ENCODE data around the gene VPS25. TPM values are rescaled to one million over a fixed set of nuclear protein-coding genes. Genes with fewer than 3 reads are reported as not detected.
"Not testable (repeated sequence)": the region's sequence is repeated elsewhere in the genome, so short reads cannot be mapped to it uniquely, and the experiment has no call there.

VPS25 gene
- total and polyA plus RNA-seq, 5 donors from 2014 or later: 29.4 to 73.3 (median 71.2) TPM

GRCh38 chr17:42759982-42760651 is 13.1 kb upstream of the VPS25 start:
- Mint-ChIP-seq H3K27ac (no peak overlapping the region), H3K4me3 (peak overlapping the region in 3 of 4 donors; percentile 16 to 83 (median 63)), H3K36me3 (no peaks in the 10 kb centered on the region), H3K9me3 (peaks cover 0 to 3% (median 0%) of the 10 kb centered on the region in 7 donors), H3K27me3 (peaks cover 70% of the 10 kb centered on the region), H3K4me1 (peaks cover 0 to 16% (median 11%) of the 10 kb centered on the region in 4 donors)
- H3K4me3 ChIP-seq (ENCODE audit: low read depth, low read length): no peak overlapping the region
- no peak overlapping the region for H3K27ac ChIP-seq (ENCODE audit: insufficient read depth, low read length, poor library complexity, severe bottlenecking)
- H3K9me3 ChIP-seq (ENCODE audit: control insufficient read depth in 2 of 2, low read length in 2 of 2): no peaks in the 10 kb centered on the region
- DNase-seq (no peak), ATAC-seq (ENCODE audit: low read depth in 2 of 2) (peak in 1 of 2 donors; percentile 24)
- peaks cover 14% of the 10 kb centered on the region for H3K4me1 ChIP-seq (ENCODE audit: control insufficient read depth, insufficient read depth, low read length, poor library complexity, severe bottlenecking)
- no peaks in the 10 kb centered on the region for H3K36me3 ChIP-seq (ENCODE audit: control insufficient read depth, insufficient read depth, low read length)
- H3K27me3 ChIP-seq (ENCODE audit: control insufficient read depth, insufficient read depth, low read length): peaks cover 27% of the 10 kb centered on the region

GRCh38 chr17:42760652-42761581 is 12.3 kb upstream of the VPS25 start, which contains the start of gene RAMP2:
RAMP2 (plus strand) TSS chr17:42761227; CDS start chr17:42761262, 35 bp downstream.
- peaks cover 14% of the 10 kb centered on the region for H3K4me1 ChIP-seq (ENCODE audit: control insufficient read depth, insufficient read depth, low read length, poor library complexity, severe bottlenecking)
- H3K4me1 Mint-ChIP-seq: peaks cover 0 to 16% (median 11%) of the 10 kb centered on the region in 4 donors
- H3K27me3 Mint-ChIP-seq: peaks cover 63% of the 10 kb centered on the region
- peaks cover 24% of the 10 kb centered on the region for H3K27me3 ChIP-seq (ENCODE audit: control insufficient read depth, insufficient read depth, low read length)
- no peaks in the 10 kb centered on the region for H3K36me3 ChIP-seq (ENCODE audit: control insufficient read depth, insufficient read depth, low read length)
- H3K4me3 ChIP-seq (ENCODE audit: low read depth, low read length): no peak within 1 kb of the TSS
- H3K36me3 Mint-ChIP-seq: no peaks in the 10 kb centered on the region
- H3K9me3 ChIP-seq (ENCODE audit: control insufficient read depth in 2 of 2, low read length in 2 of 2): no peaks in the 10 kb centered on the region
- ATAC-seq (ENCODE audit: low read depth in 2 of 2) (peak in 1 of 2 donors; percentile 33), DNase-seq (no peak)
- H3K4me3 Mint-ChIP-seq: peak within 1 kb of the TSS; percentile 15 to 83 (median 60)
- H3K9me3 Mint-ChIP-seq: peaks cover 0 to 3% (median 0%) of the 10 kb centered on the region in 7 donors
- H3K27ac Mint-ChIP-seq: no peak within 1 kb of the TSS
- no peak within 1 kb of the TSS for H3K27ac ChIP-seq (ENCODE audit: insufficient read depth, low read length, poor library complexity, severe bottlenecking)

GRCh38 chr17:42761638-42762037 is 11.6 kb upstream of the VPS25 start:
- ATAC-seq (ENCODE audit: low read depth in 2 of 2): no peak
- Mint-ChIP-seq H3K27ac (no peak overlapping the region), H3K36me3 (no peaks in the 10 kb centered on the region), H3K9me3 (peaks cover 0 to 3% (median 0%) of the 10 kb centered on the region in 7 donors), H3K27me3 (peaks cover 58% of the 10 kb centered on the region), H3K4me3 (peak overlapping the region in 2 of 4 donors; percentile 15 to 52), H3K4me1 (peaks cover 0 to 16% (median 11%) of the 10 kb centered on the region in 4 donors)
- Histone ChIP-seq H3K27me3 (ENCODE audit: control insufficient read depth, insufficient read depth, low read length) (peaks cover 26% of the 10 kb centered on the region), H3K36me3 (ENCODE audit: control insufficient read depth, insufficient read depth, low read length) (no peaks in the 10 kb centered on the region), H3K27ac (ENCODE audit: insufficient read depth, low read length, poor library complexity, severe bottlenecking) (no peak overlapping the region), H3K4me3 (ENCODE audit: low read depth, low read length) (no peak overlapping the region), H3K9me3 (ENCODE audit: control insufficient read depth in 2 of 2, low read length in 2 of 2) (no peaks in the 10 kb centered on the region), H3K4me1 (ENCODE audit: control insufficient read depth, insufficient read depth, low read length, poor library complexity, severe bottlenecking) (peaks cover 14% of the 10 kb centered on the region)
- DNase-seq: no peak

GRCh38 chr17:42766124-42766523 is 7.1 kb upstream of the VPS25 start:
- Mint-ChIP-seq H3K27ac (no peak overlapping the region), H3K27me3 (peaks cover 42% of the 10 kb centered on the region), H3K4me3 (no peak overlapping the region), H3K4me1 (peaks cover 0 to 12% (median 8%) of the 10 kb centered on the region in 4 donors), H3K36me3 (no peaks in the 10 kb centered on the region), H3K9me3 (peaks cover 0 to 2% (median 0%) of the 10 kb centered on the region in 7 donors)
- ATAC-seq (ENCODE audit: low read depth in 2 of 2) (no peak), DNase-seq (no peak)
- Histone ChIP-seq H3K4me3 (ENCODE audit: low read depth, low read length) (no peak overlapping the region), H3K36me3 (ENCODE audit: control insufficient read depth, insufficient read depth, low read length) (no peaks in the 10 kb centered on the region), H3K27me3 (ENCODE audit: control insufficient read depth, insufficient read depth, low read length) (peaks cover 12% of the 10 kb centered on the region), H3K4me1 (ENCODE audit: control insufficient read depth, insufficient read depth, low read length, poor library complexity, severe bottlenecking) (peaks cover 7% of the 10 kb centered on the region), H3K27ac (ENCODE audit: insufficient read depth, low read length, poor library complexity, severe bottlenecking) (no peak overlapping the region), H3K9me3 (ENCODE audit: control insufficient read depth in 2 of 2, low read length in 2 of 2) (no peaks in the 10 kb centered on the region)

GRCh38 chr17:42767512-42767911 is 5.7 kb upstream of the VPS25 start:
- Histone ChIP-seq H3K4me1 (ENCODE audit: control insufficient read depth, insufficient read depth, low read length, poor library complexity, severe bottlenecking) (no peaks in the 10 kb centered on the region), H3K36me3 (ENCODE audit: control insufficient read depth, insufficient read depth, low read length) (no peaks in the 10 kb centered on the region), H3K27ac (ENCODE audit: insufficient read depth, low read length, poor library complexity, severe bottlenecking) (no peak overlapping the region), H3K9me3 (ENCODE audit: control insufficient read depth in 2 of 2, low read length in 2 of 2) (no peaks in the 10 kb centered on the region), H3K27me3 (ENCODE audit: control insufficient read depth, insufficient read depth, low read length) (peaks cover 2% of the 10 kb centered on the region), H3K4me3 (ENCODE audit: low read depth, low read length) (no peak overlapping the region)
- Mint-ChIP-seq H3K4me3 (peak overlapping the region in 1 of 4 donors; percentile 69), H3K4me1 (peaks cover 0 to 10% (median 7%) of the 10 kb centered on the region in 4 donors), H3K27ac (no peak overlapping the region), H3K9me3 (no peaks in the 10 kb centered on the region), H3K27me3 (peaks cover 31% of the 10 kb centered on the region), H3K36me3 (no peaks in the 10 kb centered on the region)
- ATAC-seq (ENCODE audit: low read depth in 2 of 2) (no peak), DNase-seq (no peak)

GRCh38 chr17:42768006-42768405 is 5.2 kb upstream of the VPS25 start:
- not testable (repeated sequence) for H3K36me3 ChIP-seq (ENCODE audit: control insufficient read depth, insufficient read depth, low read length); H3K27ac ChIP-seq (ENCODE audit: insufficient read depth, low read length, poor library complexity, severe bottlenecking); DNase-seq; H3K4me3 Mint-ChIP-seq; H3K27me3 ChIP-seq (ENCODE audit: control insufficient read depth, insufficient read depth, low read length); H3K9me3 ChIP-seq (ENCODE audit: control insufficient read depth in 2 of 2, low read length in 2 of 2); H3K27ac Mint-ChIP-seq; H3K4me3 ChIP-seq (ENCODE audit: low read depth, low read length); ATAC-seq (ENCODE audit: low read depth in 2 of 2); H3K36me3 Mint-ChIP-seq; H3K4me1 ChIP-seq (ENCODE audit: control insufficient read depth, insufficient read depth, low read length, poor library complexity, severe bottlenecking); H3K9me3 Mint-ChIP-seq
- peaks cover under 1 to 15% (median 8%) of the 10 kb centered on the region in 4 donors for H3K4me1 Mint-ChIP-seq
- peaks cover 26% of the 10 kb centered on the region for H3K27me3 Mint-ChIP-seq

- not testable (repeated sequence) for ATAC-seq (ENCODE audit: low read depth in 2 of 2); H3K9me3 ChIP-seq (ENCODE audit: control insufficient read depth in 2 of 2, low read length in 2 of 2); H3K36me3 ChIP-seq (ENCODE audit: control insufficient read depth, insufficient read depth, low read length); H3K9me3 Mint-ChIP-seq; H3K27ac ChIP-seq (ENCODE audit: insufficient read depth, low read length, poor library complexity, severe bottlenecking); DNase-seq; H3K27me3 ChIP-seq (ENCODE audit: control insufficient read depth, insufficient read depth, low read length); H3K36me3 Mint-ChIP-seq; H3K27ac Mint-ChIP-seq; H3K4me3 Mint-ChIP-seq; H3K4me3 ChIP-seq (ENCODE audit: low read depth, low read length)
- H3K4me1 ChIP-seq (ENCODE audit: control insufficient read depth, insufficient read depth, low read length, poor library complexity, severe bottlenecking): peaks cover 19% of the 10 kb centered on the region
- Mint-ChIP-seq H3K27me3 (peaks cover 18% of the 10 kb centered on the region), H3K4me1 (peaks cover 4 to 31% (median 15%) of the 10 kb centered on the region in 4 donors)
Measured at GRCh38 chr17:42769964-42770363, 3.3 kb upstream of the VPS25 start.

Measured in CD4-positive, CD25-positive, alpha-beta regulatory T cell (primary cell).